HG02852 (cell line): Measurements from ENCODE around the gene PLA2G4B.

Experiments
- ATAC-seq: cut with Tn5 transposase; IDR thresholded peaks from one replicate; pipeline ENCODE4 v1.9.1; 2021; ENCODE audit warnings: mild to moderate bottlenecking, moderate library complexity; ENCODE audit not compliant: unreplicated experiment

The PLA2G4B gene

GRCh38 chr15:41848631-41849030, 10.0 kb downstream of the PLA2G4B start:
- ATAC-seq, result no peak

DNA sequence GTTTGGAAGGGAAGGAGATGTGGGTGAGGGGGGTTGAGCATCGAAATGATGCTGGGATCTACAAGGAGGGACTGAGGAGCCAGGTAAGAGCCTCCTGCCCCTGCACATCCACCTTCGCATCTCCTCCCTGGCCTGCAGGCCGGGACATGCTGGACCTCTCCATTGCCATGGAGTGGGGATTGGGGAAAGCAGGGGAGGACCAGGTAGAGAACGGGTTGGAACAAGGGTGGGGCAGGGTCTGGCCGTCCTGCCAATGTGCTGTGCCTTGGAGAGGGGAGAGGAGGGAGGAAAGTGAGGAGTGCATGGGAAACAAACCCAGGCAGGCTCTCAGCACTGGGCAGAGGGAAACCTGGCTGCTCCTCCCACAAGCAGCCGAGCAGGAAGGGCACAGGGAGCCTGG, 10.6 kb downstream of the PLA2G4B start:
- no peak for ATAC-seq

DNA sequence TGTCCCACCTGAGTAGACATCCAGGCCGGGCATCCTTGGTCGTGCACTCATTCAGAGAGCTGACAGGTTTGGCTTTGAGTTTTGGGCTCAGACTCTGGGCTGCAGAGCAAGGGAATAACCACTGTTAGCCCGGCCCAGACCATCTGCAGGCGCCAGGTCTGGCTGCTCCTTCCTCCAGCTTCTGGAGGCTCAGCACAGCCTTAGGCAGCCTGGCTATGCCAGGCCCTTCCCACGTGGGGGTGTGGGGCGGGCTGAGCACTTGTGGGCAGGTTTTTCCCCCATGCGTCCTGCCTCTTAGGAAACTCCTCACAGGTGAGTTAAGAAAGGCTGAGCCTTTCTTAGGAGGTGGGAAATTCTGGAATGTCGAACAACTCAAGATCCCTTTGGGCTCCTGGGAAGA, 11.2 kb downstream of the PLA2G4B start:
- no peak for ATAC-seq

GRCh38 chr15:41850482-41851166, 12.0 kb downstream of the PLA2G4B start:
- no peak for ATAC-seq

DNA sequence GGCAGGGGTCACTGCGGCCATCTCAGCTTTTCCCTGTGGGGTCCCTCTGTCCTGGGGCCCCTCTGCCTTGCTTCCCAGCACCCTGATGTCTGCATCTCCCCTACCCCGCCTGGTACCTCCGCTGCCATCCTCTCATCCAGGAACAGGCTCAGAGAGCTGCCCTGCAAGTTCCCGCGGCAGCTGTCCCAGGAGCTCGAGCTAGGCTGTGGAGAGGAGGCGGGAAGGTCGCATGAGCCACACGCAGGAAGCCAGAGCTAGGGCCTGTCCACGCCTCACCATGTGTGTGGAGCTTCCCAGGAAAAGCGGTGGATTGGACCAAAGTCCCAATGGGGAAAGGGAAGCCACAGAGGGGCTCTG, 12.5 kb downstream of the PLA2G4B start:
- ATAC-seq, result no peak

GRCh38 chr15:41851755-41852370, 13.2 kb downstream of the PLA2G4B start:
- no peak for ATAC-seq

DNA sequence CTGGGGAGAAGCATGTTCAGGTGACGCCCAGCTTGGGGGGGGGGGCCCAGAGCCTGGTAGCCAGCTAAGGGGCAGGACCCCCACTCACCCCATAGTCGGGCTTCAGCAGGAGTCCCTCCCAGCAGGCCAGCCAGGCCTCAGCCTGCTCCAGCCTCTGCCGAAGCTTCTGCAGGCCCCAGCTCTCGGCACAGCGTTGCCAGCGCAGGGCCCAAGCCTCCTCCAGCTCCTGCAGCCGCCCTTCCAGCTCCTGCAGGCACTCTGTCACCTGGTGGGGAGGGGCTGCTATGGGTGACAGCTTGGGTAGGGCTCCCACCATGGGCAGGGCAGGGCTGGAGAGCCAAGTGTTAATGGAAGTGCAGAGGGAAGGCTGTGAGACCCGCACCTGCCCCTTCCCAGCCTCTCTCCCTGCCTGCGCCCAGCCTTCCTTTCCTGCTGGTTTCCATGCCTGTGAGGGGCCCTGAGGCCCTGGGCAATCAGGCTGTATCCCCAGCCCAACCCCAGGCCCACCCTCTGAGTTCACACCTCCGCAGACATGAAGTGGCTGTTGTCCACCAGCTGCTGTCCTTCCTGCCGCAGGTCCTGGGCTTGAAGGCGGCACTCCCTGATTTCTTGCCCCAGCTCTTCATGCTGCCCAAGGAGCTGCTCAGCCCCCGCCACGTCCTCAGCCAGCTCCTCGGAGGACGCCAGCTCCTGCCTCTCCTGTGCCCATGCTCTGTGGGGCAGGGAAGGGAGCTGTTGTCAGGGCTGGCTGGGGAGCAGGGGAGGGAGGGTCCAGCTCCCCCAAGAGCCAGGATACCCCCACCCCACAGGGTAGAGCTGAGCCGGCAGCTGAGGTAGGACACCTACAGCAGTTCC, 14.3 kb downstream of the PLA2G4B start:
- no peak for ATAC-seq

DNA sequence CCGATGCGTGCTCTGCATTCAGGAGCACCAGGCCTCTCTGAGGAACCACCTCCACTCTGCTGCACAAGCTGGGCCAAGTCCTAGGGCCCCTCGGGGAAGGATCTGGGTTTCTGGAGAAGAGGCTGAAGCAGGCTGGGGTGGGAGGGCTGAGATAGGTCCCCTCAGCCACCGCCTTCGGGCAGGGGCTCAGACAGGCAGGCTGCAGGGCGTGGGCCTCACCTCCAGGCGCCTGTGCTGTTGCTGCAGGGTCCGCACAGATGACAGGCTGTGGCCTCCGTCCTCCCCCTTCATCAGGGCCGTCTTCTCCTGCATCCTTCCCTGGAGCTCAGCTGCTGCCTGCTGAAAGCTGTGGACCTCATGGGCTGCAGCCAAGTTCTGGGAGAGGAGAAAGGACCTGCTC, 15.2 kb downstream of the PLA2G4B start:
- no peak for ATAC-seq

GRCh38 chr15:41854443-41854842, 15.8 kb downstream of the PLA2G4B start:
- no peak for ATAC-seq

DNA sequence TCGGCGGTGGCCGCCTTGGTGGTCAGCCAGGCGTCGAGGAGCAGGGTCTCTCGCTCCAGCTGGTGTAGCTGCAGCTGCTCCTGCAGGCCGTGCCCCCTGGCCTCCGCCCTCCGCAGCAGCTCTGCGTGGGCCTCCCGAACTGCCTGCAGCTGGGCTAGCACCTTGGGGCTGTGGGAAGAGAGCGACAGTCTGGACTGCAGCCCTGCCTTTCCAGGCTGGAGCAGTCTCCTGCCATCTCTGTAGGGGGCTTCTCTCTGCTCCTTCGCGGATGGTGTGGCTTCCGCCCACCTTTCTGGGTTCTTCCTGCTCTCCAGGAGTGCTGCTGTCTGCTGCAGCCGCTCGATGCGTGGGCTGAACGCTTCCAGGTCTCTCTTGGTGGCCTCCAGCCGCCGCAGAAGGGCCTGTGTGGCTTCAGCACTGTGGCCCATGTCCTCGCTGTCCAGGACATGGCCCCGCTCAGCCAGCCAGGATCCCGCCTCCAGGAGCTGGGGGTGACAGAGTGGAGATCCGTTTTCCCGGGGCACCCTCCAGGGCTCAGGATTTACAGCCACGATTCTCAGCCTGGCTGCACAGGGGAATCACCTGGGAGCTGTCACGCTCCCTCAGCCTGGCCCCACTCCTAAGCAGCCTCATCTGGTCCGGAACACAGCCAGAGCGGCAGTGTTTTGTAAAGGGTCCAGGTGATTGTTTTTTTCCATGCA, 16.8 kb downstream of the PLA2G4B start:
- ATAC-seq, result no peak

DNA sequence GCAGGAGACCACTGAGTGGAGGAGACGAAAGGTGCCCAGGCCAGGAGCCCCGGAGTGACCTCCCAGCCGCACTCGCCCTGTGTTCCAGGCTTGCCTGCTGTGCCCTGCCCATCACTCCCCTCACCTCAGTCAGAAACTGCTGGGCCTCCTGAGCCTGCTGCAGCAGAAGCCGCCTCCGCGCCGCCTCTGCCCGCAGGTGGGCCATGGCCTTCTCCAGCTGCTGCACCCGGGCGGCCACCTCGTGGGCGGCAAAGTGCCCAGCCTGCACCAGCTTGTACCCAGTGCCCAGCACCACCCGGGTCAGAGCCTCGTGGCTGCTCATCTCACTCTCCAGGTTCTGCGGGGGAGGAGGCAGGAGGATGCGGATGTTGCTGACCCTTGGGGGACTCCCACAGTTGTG, 17.6 kb downstream of the PLA2G4B start:
- no peak for ATAC-seq

DNA sequence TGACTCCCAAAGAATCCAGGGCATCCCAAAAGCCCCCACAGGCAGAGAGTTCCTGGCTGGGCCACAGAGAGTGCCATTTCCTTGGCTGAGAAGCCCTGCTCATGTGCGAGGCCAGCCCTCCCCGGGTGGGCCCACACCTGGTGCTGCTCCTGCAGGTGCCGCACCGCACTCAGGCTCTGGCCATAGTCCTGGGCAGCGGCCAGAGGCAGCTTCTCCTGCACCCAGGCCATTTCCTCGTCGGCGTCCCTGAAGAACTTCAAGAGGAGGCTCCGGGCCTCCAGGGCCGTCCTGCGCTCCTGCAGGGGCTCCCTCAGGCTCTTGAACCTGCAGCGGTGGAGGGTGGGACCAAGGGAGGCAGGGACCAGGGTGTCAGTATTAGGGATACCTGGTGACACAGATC, 18.1 kb downstream of the PLA2G4B start:
- no peak for ATAC-seq

- no peak for ATAC-seq
Observed at GRCh38 chr15:41857316-41857715, 18.7 kb downstream of the PLA2G4B start.

DNA sequence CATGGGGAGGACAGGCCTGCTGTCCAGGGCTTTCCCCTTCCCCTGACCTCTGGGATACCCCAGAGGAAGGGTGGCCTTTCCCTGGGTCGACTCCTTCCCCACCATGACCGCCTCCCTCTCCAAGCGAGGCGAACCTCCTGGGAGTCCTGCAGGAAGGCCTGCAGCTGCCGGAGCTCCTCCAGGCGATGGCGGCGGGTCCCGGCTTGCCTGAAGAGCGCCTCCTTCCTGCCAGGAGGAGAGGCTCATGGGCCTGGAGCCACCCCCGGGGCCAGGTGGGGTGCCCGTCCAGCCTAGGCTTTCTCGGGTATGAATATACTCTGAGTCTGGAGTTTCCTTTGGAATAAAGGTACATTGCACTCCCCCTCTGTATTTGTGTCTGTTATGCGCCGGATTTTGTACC, 20.1 kb downstream of the PLA2G4B start:
- no peak for ATAC-seq

DNA sequence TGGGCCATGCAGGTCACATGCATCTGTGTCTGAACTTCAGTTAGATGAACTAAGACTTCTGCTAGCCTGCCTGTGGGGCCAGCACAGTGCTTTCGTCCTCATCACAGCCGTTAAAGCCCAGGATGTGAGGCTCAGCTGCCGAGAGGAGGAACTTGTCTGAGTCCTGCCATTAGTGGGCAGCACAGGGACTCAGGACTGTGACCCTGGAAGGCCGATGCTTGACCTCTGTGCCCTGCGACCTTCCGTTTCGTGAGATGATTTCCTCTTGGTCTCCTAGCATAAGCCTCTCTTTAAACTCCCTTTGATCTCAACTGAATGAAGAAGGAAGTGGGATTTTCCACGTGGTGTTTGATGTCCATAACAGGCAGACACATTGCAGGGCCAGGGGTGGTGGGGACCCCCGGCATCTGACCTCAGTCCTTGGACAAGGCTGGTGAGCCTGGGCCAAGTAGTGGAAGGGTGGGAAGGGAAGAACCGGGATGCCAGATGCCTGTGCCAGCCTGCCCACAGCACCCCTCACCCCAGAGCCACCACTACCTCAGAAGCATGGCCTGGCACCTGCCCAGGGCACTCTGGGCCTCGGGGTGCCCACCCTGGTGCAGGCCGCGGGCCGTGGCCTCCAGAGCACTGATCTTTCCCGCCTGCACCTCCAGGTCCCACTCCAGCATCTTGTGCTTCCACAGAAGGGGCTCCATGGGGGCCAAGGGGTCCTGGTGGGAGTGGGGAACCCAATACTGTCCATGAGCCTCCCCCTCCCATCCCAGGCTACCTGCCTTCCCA, 21.6 kb downstream of the PLA2G4B start:
- no peak for ATAC-seq

DNA sequence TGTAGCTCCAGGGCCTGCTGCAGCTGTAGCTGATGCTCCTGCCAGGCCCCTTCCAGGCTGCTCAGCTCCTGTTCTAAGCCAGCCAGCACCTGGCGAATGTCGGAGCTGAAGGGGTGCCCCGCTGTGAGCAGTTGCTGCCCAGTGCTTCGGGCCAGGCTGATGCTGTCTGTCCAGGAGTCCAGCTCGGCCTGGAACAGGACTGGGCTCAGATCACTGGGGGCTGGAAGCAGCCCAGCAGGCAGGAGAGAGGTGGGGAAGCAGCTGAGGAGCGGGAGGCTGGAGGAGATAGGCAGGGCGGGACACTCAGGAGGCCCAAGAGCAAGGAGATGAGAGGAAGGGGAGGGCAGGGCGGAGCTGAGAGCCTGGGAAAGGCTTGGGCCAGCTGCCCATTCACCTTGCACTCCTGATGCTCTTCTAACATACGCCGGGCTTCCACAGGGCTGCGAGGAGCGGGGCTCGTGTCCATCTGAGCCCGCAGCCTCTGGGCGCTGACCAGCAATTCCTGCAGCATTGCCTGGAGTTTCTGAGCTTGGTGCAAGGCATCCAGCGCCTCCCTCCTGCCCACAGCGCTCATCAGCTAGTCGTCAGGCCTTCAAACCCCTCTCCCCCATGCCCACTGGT, 23.2 kb downstream of the PLA2G4B start:
- ATAC-seq, result no peak

DNA sequence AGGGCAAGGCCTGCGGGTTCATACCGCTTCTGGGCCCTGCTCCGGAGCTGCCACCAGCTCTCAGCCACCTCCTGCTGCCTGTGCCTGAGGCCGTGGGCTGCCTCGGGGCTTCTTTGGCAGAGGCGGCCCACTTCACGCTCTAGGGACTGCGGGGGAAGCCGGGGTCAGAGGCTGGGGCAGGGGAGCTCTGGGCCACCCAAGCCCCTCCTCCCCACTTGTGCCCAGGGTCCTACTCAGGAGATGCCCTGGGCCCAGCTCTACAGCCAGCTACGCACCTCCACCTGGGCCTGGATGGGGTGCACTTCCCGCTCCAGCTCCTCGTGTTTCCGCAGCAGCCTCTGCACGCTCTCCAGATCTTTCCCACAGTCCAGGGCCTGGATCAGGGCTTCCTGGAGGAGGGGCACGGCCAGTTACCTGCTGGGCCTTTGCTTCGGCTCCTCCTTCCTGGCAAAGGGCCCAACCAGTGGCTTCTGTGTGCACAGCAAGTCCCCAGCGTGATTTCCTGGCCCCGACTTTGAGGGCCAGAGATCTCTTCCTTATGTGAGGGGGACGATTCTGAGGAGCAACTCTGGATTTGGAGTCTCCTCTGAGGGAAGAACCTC, 24.0 kb downstream of the PLA2G4B start:
- ATAC-seq, result no peak

DNA sequence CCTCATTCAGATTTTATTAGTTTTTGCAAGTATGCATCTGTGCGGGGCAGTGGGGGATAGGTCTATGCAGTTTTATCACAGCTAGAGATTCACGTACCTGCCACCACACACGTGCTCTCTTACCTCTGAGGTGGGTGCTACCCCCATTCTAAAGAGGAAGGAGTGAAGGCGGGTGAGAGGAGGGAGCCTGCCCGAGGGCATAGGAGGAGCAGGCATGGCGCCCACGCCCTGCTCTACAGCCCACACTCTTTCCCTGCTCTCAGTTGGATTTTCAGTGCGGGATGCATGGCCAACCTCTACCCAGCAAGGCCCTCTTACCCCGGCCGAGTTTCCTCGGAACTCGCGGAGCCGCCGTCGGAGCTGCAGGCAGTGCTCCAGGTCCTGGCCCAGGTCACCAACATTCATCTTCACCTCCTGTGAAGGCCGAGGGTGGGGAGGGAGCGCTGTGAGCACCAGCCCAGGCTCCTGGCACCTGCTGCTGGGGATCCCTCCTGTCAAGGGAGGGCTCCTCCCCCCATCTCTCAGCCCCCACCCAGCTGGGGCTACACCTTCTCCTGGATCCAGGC, 26.9 kb downstream of the PLA2G4B start:
- ATAC-seq, result no peak

- ATAC-seq, result no peak
Observed at GRCh38 chr15:41866263-41866703, 27.6 kb downstream of the PLA2G4B start.
